Natural killer cell treated with Interleukin-12 subunit alpha and Interleukin-12 subunit beta and Interleukin-15 and Interleukin-18, amount 100 ng/mL, for 72 hours (primary cell): ENCODE results near the gene HAUS8. TPM values are rescaled to one million over a fixed set of nuclear protein-coding genes. Genes with fewer than 3 reads are reported as not detected.
A peak's percentile ranks its signal among the peaks of the same experiment; 100 is the strongest.

Experiments used
- ATAC-seq, 2 donors: fragments of 150-1000 bp; cut with Tn5 transposase in 1 of 2; sonication (Bioruptor Pico), chemical (Tn5 transposase) in 1 of 2; 2 replicates each; pipeline ENCODE4 v1.10.0; 2021
- DNase-seq: peaks from one replicate; pipeline ENCODE4 v3.0.0; 2022; ENCODE audit warnings: low spot score
- H3K27ac Mint-ChIP-seq, 2 donors: 1 replicate in 1 of 2; 2 replicates in 1 of 2; pipeline ENCODE4 v1.8.0; 2022; ENCODE audit warnings: mixed read lengths in 2 of 2, mild to moderate bottlenecking in 1 of 2, moderate library complexity in 1 of 2
- H3K27me3 Mint-ChIP-seq, 2 donors: 1 replicate in 1 of 2; 2 replicates in 1 of 2; pipeline ENCODE4 v1.8.0; 2022; ENCODE audit warnings: mixed read lengths in 2 of 2
- H3K36me3 Mint-ChIP-seq: one replicate; pipeline ENCODE4 v1.8.0; 2022; ENCODE audit warnings: mixed read lengths
- H3K4me1 Mint-ChIP-seq, 2 donors: 1 replicate in 1 of 2; 2 replicates in 1 of 2; pipeline ENCODE4 v1.8.0; 2022; ENCODE audit warnings: low read depth in 2 of 2, mixed read lengths in 2 of 2, mild to moderate bottlenecking in 1 of 2
- H3K4me3 Mint-ChIP-seq: one replicate; pipeline ENCODE4 v1.8.0; 2022; ENCODE audit warnings: mixed read lengths
- H3K9me3 Mint-ChIP-seq: 2 replicates; pipeline ENCODE4 v1.8.0; 2022; ENCODE audit warnings: mixed read lengths
- total RNA-seq, 2 donors: library from RNA; stranded (reverse); gene quantifications; one replicate each; pipeline ENCODE4 v1.2.3, GENCODE V29; 2022

The HAUS8 gene
- total RNA-seq, 2 donors from 2014 or later = 25.6 to 46.1 TPM

GRCh38 chr19:17091758-17092333, 16.6 kb upstream of the HAUS8 start:
- Mint-ChIP-seq H3K27ac (no peak overlapping the region), H3K27me3 (no peaks in the 10 kb centered on the region), H3K36me3 (no peaks in the 10 kb centered on the region), H3K9me3 (no peaks in the 10 kb centered on the region), H3K4me3 (no peak overlapping the region), H3K4me1 (peaks cover 45 to 59% of the 10 kb centered on the region in 2 donors)
- no peak for DNase-seq
- peak; percentile 70 to 75 for ATAC-seq

GRCh38 chr19:17090583-17090982, 15.3 kb upstream of the HAUS8 start:
- Mint-ChIP-seq H3K4me1 (peaks cover 38 to 56% of the 10 kb centered on the region in 2 donors), H3K27me3 (no peaks in the 10 kb centered on the region), H3K4me3 (peak overlapping the region; percentile 66), H3K9me3 (no peaks in the 10 kb centered on the region), H3K27ac (peak overlapping the region; percentile 76 to 84), H3K36me3 (no peaks in the 10 kb centered on the region)
- DNase-seq (peak; percentile 80), ATAC-seq (peak; percentile 83 to 89)

DNA sequence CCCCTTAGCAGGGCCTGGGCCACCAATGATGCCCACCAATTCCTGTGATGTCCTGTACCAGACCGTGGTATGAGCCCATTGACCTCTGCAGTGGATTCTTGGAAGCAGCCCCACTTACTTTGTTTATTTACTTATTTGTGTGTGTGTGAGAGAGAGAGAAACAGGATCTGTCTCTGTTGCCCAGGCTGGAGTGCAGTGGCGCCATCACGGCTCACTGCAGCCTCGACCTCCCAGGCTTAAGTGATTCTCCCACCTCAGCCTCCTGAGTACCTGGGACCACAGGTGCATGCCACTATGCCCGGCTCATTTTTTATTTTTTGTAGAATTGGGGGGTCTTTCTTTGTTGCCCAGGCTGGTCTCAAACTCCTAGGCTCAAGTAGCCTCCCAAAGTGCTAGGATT, 13.3 kb upstream of the HAUS8 start:
- Mint-ChIP-seq H3K4me3 (no peak overlapping the region), H3K27me3 (no peaks in the 10 kb centered on the region), H3K4me1 (peaks cover 33 to 49% of the 10 kb centered on the region in 2 donors)

GRCh38 chr19:17086834-17087233, 11.6 kb upstream of the HAUS8 start:
- Mint-ChIP-seq H3K27me3 (no peaks in the 10 kb centered on the region), H3K9me3 (no peaks in the 10 kb centered on the region), H3K4me1 (peaks cover 36 to 49% of the 10 kb centered on the region in 2 donors), H3K4me3 (no peak overlapping the region), H3K36me3 (no peaks in the 10 kb centered on the region), H3K27ac (peak overlapping the region in 1 of 2 donors; percentile 60)
- no peak for DNase-seq
- ATAC-seq = no peak

More for the DNA sequence above, 13.3 kb upstream of the HAUS8 start:
- no peak for ATAC-seq
- no peak for DNase-seq
- Mint-ChIP-seq H3K9me3 (no peaks in the 10 kb centered on the region), H3K36me3 (no peaks in the 10 kb centered on the region), H3K27ac (peak overlapping the region in 1 of 2 donors; percentile 84)

DNA sequence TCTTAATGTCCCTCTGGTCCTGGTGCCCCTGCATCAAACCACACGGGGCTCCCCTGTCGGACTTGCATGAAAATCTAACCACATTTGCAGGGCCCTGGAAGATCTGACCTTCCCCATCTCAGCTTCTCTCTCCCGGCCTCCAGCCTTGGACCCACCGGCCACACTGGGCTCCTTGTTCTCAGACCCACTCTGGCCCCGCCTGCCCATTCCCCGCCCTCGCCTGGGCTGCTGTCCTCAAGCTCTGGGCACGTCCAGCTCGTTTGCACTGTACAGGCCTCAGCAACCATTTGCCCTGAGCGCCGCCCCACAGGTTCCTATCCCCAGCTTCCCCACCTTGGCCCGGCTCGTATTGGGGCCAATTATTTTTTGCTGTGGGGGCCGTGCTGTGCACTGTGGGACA, 10.9 kb upstream of the HAUS8 start:
- no peaks in the 10 kb centered on the region for H3K36me3 Mint-ChIP-seq
- peaks cover 37 to 52% of the 10 kb centered on the region in 2 donors for H3K4me1 Mint-ChIP-seq
- DNase-seq (no peak), ATAC-seq (no peak)
- H3K27ac Mint-ChIP-seq = peak overlapping the region in 1 of 2 donors; percentile 60
- H3K4me3 Mint-ChIP-seq = no peak overlapping the region
- H3K9me3 Mint-ChIP-seq = no peaks in the 10 kb centered on the region
- H3K27me3 Mint-ChIP-seq = no peaks in the 10 kb centered on the region

DNA sequence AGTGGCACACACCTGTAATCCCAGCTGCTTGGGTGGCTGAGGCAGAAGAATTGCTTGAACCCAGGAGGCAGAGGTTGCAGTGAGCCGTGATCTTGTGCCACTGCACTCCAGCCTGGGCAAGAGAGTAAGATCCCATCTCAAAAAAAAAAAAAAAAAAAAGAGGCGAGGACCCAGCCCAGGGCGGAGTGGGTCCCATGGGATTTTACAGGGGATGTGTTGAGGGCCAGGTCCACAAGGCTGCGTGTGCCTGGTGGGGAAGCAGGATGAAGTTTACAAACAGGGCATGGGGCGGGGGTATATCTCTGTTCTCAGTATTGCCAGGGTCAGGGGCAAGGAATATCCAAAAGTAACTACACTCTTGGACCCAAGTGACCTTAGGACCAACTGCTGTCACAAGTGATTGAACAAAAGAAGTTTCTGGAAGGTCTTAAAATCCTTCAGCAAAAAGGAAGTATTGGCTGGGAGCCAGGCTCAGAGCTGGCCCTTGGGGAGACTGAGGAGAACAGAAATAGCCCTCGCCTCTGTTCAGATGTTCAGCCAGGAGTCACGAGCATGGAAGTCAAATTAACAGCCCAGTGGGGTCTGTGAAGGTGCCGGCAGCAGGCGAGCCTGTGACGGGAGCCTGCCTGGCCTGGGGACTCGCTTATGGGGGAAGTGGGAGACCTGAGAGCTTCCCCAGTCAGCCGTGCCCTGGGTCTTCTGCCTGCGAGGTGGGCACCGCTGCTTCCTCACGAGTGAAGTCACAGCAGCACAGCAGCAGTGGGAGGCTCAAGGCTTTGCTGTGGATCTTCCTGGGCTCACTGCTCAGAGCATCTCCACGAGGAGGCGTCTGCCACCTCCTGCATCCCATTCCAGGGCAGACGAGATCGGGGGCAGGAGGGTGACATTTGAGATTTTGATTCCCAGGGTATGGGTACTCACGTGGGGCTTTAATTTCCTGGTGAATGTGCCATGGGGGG, 6.7 kb upstream of the HAUS8 start:
- Mint-ChIP-seq H3K27ac (peak overlapping the region in 1 of 2 donors; percentile 43), H3K36me3 (no peaks in the 10 kb centered on the region), H3K4me1 (peaks cover 39 to 48% of the 10 kb centered on the region in 2 donors), H3K4me3 (no peak overlapping the region), H3K9me3 (no peaks in the 10 kb centered on the region), H3K27me3 (no peaks in the 10 kb centered on the region)
- no peak for ATAC-seq
- DNase-seq = no peak

DNA sequence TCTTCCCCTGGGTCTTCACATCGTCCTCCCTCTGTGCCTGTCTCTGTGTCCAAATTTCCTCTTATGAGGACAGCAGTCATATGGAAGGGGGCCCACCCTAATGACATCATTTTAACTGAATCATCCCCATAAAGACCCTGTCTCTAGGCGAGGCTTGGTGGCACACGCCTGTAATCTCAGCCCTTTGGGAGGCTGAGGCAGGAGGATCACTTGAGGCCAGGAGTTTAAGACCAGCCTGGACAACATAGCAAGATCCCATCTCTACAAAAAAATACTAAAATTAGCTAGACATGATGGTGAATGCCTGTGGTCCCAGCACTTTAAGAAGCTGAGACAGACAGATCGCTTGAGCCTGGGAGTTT, 5.2 kb upstream of the HAUS8 start:
- peak overlapping the region; percentile 84 to 91 for H3K27ac Mint-ChIP-seq
- H3K4me3 Mint-ChIP-seq = peak overlapping the region; percentile 78
- H3K4me1 Mint-ChIP-seq = peaks cover 48 to 52% of the 10 kb centered on the region in 2 donors
- no peaks in the 10 kb centered on the region for H3K9me3 Mint-ChIP-seq
- DNase-seq (no peak), ATAC-seq (no peak)
- H3K36me3 Mint-ChIP-seq = no peaks in the 10 kb centered on the region
- H3K27me3 Mint-ChIP-seq = no peaks in the 10 kb centered on the region

- peak overlapping the region; percentile 84 to 91 for H3K27ac Mint-ChIP-seq
- no peaks in the 10 kb centered on the region for H3K36me3 Mint-ChIP-seq
- H3K9me3 Mint-ChIP-seq = no peaks in the 10 kb centered on the region
- H3K27me3 Mint-ChIP-seq = no peaks in the 10 kb centered on the region
- H3K4me3 Mint-ChIP-seq = peak overlapping the region; percentile 78
- DNase-seq (peak; percentile 82), ATAC-seq (peak; percentile 71 to 73)
- peaks cover 47 to 50% of the 10 kb centered on the region in 2 donors for H3K4me1 Mint-ChIP-seq
Observed at GRCh38 chr19:17079710-17080439, 4.6 kb upstream of the HAUS8 start.

GRCh38 chr19:17078920-17079709, 3.9 kb upstream of the HAUS8 start:
- H3K4me3 Mint-ChIP-seq = peak overlapping the region; percentile 78
- ATAC-seq = no peak
- no peaks in the 10 kb centered on the region for H3K36me3 Mint-ChIP-seq
- no peaks in the 10 kb centered on the region for H3K9me3 Mint-ChIP-seq
- peak overlapping the region; percentile 84 to 91 for H3K27ac Mint-ChIP-seq
- peaks cover 53 to 56% of the 10 kb centered on the region in 2 donors for H3K4me1 Mint-ChIP-seq
- no peaks in the 10 kb centered on the region for H3K27me3 Mint-ChIP-seq
- DNase-seq = no peak

DNA sequence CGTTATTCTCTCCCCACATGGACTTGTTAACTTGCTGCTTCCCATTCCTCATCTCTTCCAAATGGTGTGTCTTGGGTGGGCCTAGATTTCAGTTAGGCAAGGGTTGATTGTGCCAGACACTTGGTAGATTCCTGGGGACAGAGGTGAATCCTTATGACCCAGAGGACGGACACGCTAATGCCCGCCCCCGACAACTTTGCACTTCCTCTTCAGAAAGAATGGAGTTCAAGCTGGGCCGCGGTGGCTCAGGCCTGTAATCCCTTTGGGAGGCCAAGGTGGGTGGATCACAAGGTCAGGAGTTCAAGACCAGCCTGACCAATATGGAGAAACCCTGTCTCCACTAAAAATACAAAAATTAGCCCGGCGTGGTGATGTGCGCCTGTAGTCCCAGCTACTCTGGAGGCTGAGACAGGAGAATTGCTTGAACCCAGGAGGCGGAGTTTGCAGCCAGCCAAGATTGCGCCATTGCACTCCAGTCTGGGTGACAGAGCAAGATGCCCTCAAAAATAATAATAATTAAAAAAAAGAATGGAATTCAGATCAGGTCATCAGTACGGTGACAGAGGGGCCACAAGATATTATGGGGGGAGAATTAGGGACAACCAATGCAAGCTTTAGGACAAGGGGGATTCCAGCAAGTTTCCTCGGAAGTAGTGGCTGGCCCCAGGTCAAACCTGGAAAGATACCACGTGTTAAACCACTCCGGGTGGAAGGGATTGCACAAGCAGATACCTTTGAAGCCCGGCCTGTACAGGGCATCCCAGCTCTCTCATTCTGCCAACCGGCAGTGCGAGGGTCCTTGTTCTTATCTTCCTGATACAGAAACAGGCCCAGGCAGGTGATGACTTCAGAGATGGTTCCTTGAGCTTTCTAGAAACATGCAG, 3.0 kb upstream of the HAUS8 start:
- ATAC-seq (no peak), DNase-seq (no peak)
- peaks cover 60 to 65% of the 10 kb centered on the region in 2 donors for H3K4me1 Mint-ChIP-seq
- H3K4me3 Mint-ChIP-seq = peak overlapping the region; percentile 100
- H3K27me3 Mint-ChIP-seq = no peaks in the 10 kb centered on the region
- no peak overlapping the region for H3K27ac Mint-ChIP-seq
- H3K36me3 Mint-ChIP-seq = no peaks in the 10 kb centered on the region
- no peaks in the 10 kb centered on the region for H3K9me3 Mint-ChIP-seq

DNA sequence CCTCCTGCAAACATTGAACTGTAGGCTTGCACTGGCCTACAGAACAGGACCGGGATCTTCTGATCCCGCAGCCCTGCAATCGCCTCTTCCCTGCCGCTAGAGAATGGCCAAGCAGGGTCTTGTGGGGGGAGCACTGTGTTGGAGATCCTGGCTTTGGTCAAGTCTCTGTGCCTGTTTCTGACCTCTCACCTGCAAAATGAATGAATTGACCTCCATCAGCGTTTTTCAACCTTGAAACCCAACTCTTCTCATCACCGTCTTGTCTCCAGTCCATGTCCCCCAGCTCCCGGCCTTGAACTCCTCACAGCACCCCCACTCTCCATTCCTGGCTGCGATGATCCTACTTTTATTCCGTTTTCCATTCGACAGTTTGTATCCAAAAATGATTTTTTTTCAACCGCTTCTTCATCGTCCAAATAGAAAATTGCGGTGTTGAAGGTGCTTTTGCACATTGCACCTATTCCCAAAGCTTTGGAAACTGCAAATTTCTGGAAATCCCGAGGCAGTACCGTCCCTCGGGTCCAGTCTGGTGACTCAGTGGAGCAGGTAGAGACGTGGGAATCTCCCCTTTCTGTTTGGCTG, 2.3 kb upstream of the HAUS8 start:
- Mint-ChIP-seq H3K27me3 (no peaks in the 10 kb centered on the region), H3K4me1 (peaks cover 63 to 69% of the 10 kb centered on the region in 2 donors), H3K4me3 (peak overlapping the region; percentile 100), H3K27ac (peak overlapping the region in 1 of 2 donors; percentile 97), H3K36me3 (no peaks in the 10 kb centered on the region), H3K9me3 (no peaks in the 10 kb centered on the region)
- no peak for ATAC-seq
- DNase-seq = no peak

- Mint-ChIP-seq H3K4me1 (peaks cover 55 to 60% of the 10 kb centered on the region in 2 donors), H3K27me3 (no peaks in the 10 kb centered on the region), H3K27ac (peak overlapping the region; percentile 95 to 97), H3K36me3 (no peaks in the 10 kb centered on the region), H3K9me3 (no peaks in the 10 kb centered on the region), H3K4me3 (peak overlapping the region; percentile 100)
- DNase-seq = no peak
- ATAC-seq = no peak
Observed at GRCh38 chr19:17076543-17076991, 1.3 kb upstream of the HAUS8 start.
